SK-N-SH treated with all-trans-retinoic acid at 6 μM for 48 hours (cell line): Measurements from ENCODE around the gene KRT80.

Experiments
- ATAC-seq: fragments of 200-7000 bp; cut with Tn5 transposase; 3 replicates; pipeline ENCODE4 v1.9.1; 2020; ENCODE audit warnings: mild to moderate bottlenecking, moderate library complexity
- ARNTL ChIP-seq: fragments of 450-650 bp; formaldehyde crosslinking; IDR thresholded peaks from 2 replicates; pipeline ENCODE4 v1.5.0; 2020; ENCODE audit warnings: low read depth, mild to moderate bottlenecking, moderate library complexity, borderline replicate concordance
- BACH2 ChIP-seq: fragments of 250-450 bp; sonication (Bioruptor Pico); IDR thresholded peaks from 2 replicates; pipeline ENCODE4 v1.9.0; 2021; ENCODE audit warnings: mild to moderate bottlenecking, borderline replicate concordance
- CREB5 ChIP-seq: fragments of 250-450 bp; sonication (Bioruptor Pico); IDR thresholded peaks from 2 replicates; pipeline ENCODE4 v1.5.1; 2020; ENCODE audit warnings: low read depth, mild to moderate bottlenecking, moderate library complexity
- CSDC2 ChIP-seq: fragments of 250-450 bp; sonication (Bioruptor Pico); IDR thresholded peaks from 2 replicates; pipeline ENCODE4 v1.5.0; 2020; ENCODE audit warnings: mild to moderate bottlenecking, moderate library complexity
- CSRNP3 ChIP-seq: fragments of 250-450 bp; sonication (Bioruptor Pico); IDR thresholded peaks from 2 replicates; pipeline ENCODE4 v1.5.1; 2021; ENCODE audit warnings: mild to moderate bottlenecking, moderate library complexity
- ESRRG ChIP-seq: fragments of 250-450 bp; sonication (Bioruptor Pico); IDR thresholded peaks from 2 replicates; pipeline ENCODE4 v1.6.1; 2021; ENCODE audit warnings: mild to moderate bottlenecking
- GLIS3 ChIP-seq: fragments of 250-450 bp; sonication (Bioruptor Pico); IDR thresholded peaks from 2 replicates; pipeline ENCODE4 v1.5.0; 2020; ENCODE audit warnings: mild to moderate bottlenecking, moderate library complexity
- ISL1 ChIP-seq: fragments of 250-450 bp; sonication (Bioruptor Pico); IDR thresholded peaks from 2 replicates; pipeline ENCODE4 v2.1.2; 2022; ENCODE audit warnings: mild to moderate bottlenecking, moderate library complexity
- PATZ1 ChIP-seq: fragments of 250-450 bp; sonication (Bioruptor Pico); IDR thresholded peaks from 2 replicates; pipeline ENCODE4 v1.8.0; 2020; ENCODE audit warnings: mild to moderate bottlenecking, moderate library complexity, borderline replicate concordance
- PPARA ChIP-seq: fragments of 250-450 bp; sonication (Bioruptor Pico); IDR thresholded peaks from 2 replicates; pipeline ENCODE4 v1.5.0; 2020; ENCODE audit warnings: mild to moderate bottlenecking, borderline replicate concordance
- RARB ChIP-seq: fragments of 250-450 bp; sonication (Bioruptor Pico); IDR thresholded peaks from 2 replicates; pipeline ENCODE4 v1.8.0; 2021; ENCODE audit warnings: mild to moderate bottlenecking, moderate library complexity
- SNAI2 ChIP-seq: fragments of 250-450 bp; sonication (Bioruptor Pico); IDR thresholded peaks from 2 replicates; pipeline ENCODE4 v1.5.0; 2020; ENCODE audit warnings: mild to moderate bottlenecking, moderate library complexity
- TCF4 ChIP-seq: fragments of 250-450 bp; sonication (Bioruptor Pico); IDR thresholded peaks from 2 replicates; pipeline ENCODE4 v1.8.0; 2021; ENCODE audit warnings: mild to moderate bottlenecking, moderate library complexity, borderline replicate concordance
- TOX ChIP-seq: fragments of 250-450 bp; sonication (Bioruptor Pico); IDR thresholded peaks from 2 replicates; pipeline ENCODE4 v1.8.0; 2021; ENCODE audit warnings: mild to moderate bottlenecking, moderate library complexity, borderline replicate concordance
- TSHZ2 ChIP-seq: fragments of 250-450 bp; sonication (Bioruptor Pico); IDR thresholded peaks from 2 replicates; pipeline ENCODE4 v1.5.0; 2020; ENCODE audit warnings: mild to moderate bottlenecking, moderate library complexity
- ZFP3 ChIP-seq: fragments of 250-450 bp; sonication (Bioruptor Pico); IDR thresholded peaks from 2 replicates; pipeline ENCODE4 v1.5.0; 2020; ENCODE audit warnings: mild to moderate bottlenecking, moderate library complexity
- ZFP30 ChIP-seq: fragments of 450-650 bp; formaldehyde crosslinking; IDR thresholded peaks from 2 replicates; pipeline ENCODE4 v1.5.0; 2022; ENCODE audit warnings: mild to moderate bottlenecking, moderate library complexity
- ZNF565 ChIP-seq: fragments of 450-650 bp; formaldehyde crosslinking; conservative IDR thresholded peaks from 2 replicates; pipeline ENCODE4 v1.5.0; 2020; ENCODE audit warnings: low read depth, mild to moderate bottlenecking, moderate library complexity

Gene KRT80

GRCh38 chr12:52132754-52133161 lies 59.1 kb downstream of the KRT80 start:
- TF ChIP-seq ZFP3 (CRISPR knock-in tag): no peak
- no peak for TF ChIP-seq SNAI2 (CRISPR knock-in tag)
- TF ChIP-seq ZNF565: no peak
- TF ChIP-seq GLIS3 (CRISPR knock-in tag): no peak
- TF ChIP-seq CREB5 (CRISPR knock-in tag): no peak
- no peak for TF ChIP-seq RARB (CRISPR knock-in tag)
- TF ChIP-seq BACH2: no peak
- TF ChIP-seq CSRNP3 (CRISPR knock-in tag): no peak
- no peak for ATAC-seq

- TF ChIP-seq ZNF565 (no peak), ZFP3 (CRISPR knock-in tag) (no peak), TOX (CRISPR knock-in tag) (no peak), GLIS3 (CRISPR knock-in tag) (no peak), TCF4 (CRISPR knock-in tag) (no peak), ZFP30 (CRISPR knock-in tag) (no peak), ARNTL (CRISPR knock-in tag) (no peak), CREB5 (CRISPR knock-in tag) (no peak), TSHZ2 (no peak)
- ATAC-seq: no peak
These were observed 61.1 kb downstream of the KRT80 start for GRCh38 chr12:52130711-52131110.

GRCh38 chr12:52127683-52128450 lies 63.9 kb downstream of the KRT80 start:
- no peak for ATAC-seq
- TF ChIP-seq SNAI2 (CRISPR knock-in tag): no peak
- no peak for TF ChIP-seq CSRNP3 (CRISPR knock-in tag)
- no peak for TF ChIP-seq ISL1
- TF ChIP-seq PATZ1: no peak
- TF ChIP-seq PPARA (CRISPR knock-in tag): no peak
- no peak for TF ChIP-seq ESRRG (CRISPR knock-in tag)
- TF ChIP-seq GLIS3 (CRISPR knock-in tag): no peak
- TF ChIP-seq TOX (CRISPR knock-in tag): no peak
- no peak for TF ChIP-seq CSDC2
- no peak for TF ChIP-seq ZNF565
- no peak for TF ChIP-seq RARB (CRISPR knock-in tag)
- no peak for TF ChIP-seq ARNTL (CRISPR knock-in tag)
